ENCODE data around the gene GRID1. TPM values are rescaled to one million over a fixed set of nuclear protein-coding genes. Genes with fewer than 3 reads are reported as not detected.

Gene GRID1
- total RNA-seq = not detected

GRCh38 chr10:86366033-86366901 is at the start of gene GRID1:
Gene GRID1 (minus strand): TSS chr10:86366795.

Small RNA genes within 50 kb of the gene (microRNA-seq; reads per million reads assigned to microRNA genes)
- gene MIR346 (ENCODE audit: borderline microRNAs expressed, borderline replicate concordance) = not detected

Other genes starting within 250 kb of the GRID1 start
- gene WAPL, start 155.0 kb upstream of the GRID1 start, total RNA-seq = 10 to 100 TPM; 45.1 to 45.6 TPM